ENCODE measurements around the gene SDK1.

SDK1 gene

GRCh38 chr7:4191525-4191924 is 890.5 kb downstream of the SDK1 start:
- no peak for TF ChIP-seq CTCF (IDR thresholded peaks at IDR 0.05; ENCODE audit: insufficient read depth, low read depth, low read length, missing control alignments)
- no peak for DNase-seq (ENCODE audit: low read depth)

GRCh38 chr7:4195660-4196059 is 894.6 kb downstream of the SDK1 start:
- no peak for DNase-seq (ENCODE audit: low read depth)
- no peak for TF ChIP-seq CTCF (IDR thresholded peaks at IDR 0.05; ENCODE audit: insufficient read depth, low read depth, low read length, missing control alignments)
- no peak overlapping the region for H3K4me3 ChIP-seq (ENCODE audit: low read depth, low read length)

More at GRCh38 chr7:4191525-4191924, 890.5 kb downstream of the SDK1 start:
- no peak overlapping the region for H3K4me3 ChIP-seq (ENCODE audit: low read depth, low read length)

GRCh38 chr7:4196121-4196819 is 895.2 kb downstream of the SDK1 start:
- TF ChIP-seq CTCF (IDR thresholded peaks at IDR 0.05; ENCODE audit: insufficient read depth, low read depth, low read length, missing control alignments) = no peak
- DNase-seq (ENCODE audit: low read depth) = no peak
- H3K4me3 ChIP-seq (ENCODE audit: low read depth, low read length) = no peak overlapping the region

- no peak for TF ChIP-seq CTCF (IDR thresholded peaks at IDR 0.05; ENCODE audit: insufficient read depth, low read depth, low read length, missing control alignments)
- H3K4me3 ChIP-seq (ENCODE audit: low read depth, low read length) = no peak overlapping the region
- no peak for DNase-seq (ENCODE audit: low read depth)
These were observed 897.2 kb downstream of the SDK1 start for GRCh38 chr7:4198301-4198700.

- DNase-seq (ENCODE audit: low read depth) = no peak
- no peak overlapping the region for H3K4me3 ChIP-seq (ENCODE audit: low read depth, low read length)
- TF ChIP-seq CTCF (IDR thresholded peaks at IDR 0.05; ENCODE audit: insufficient read depth, low read depth, low read length, missing control alignments) = no peak
These were observed 899.6 kb downstream of the SDK1 start for GRCh38 chr7:4200546-4201094.

- H3K4me3 ChIP-seq (ENCODE audit: low read depth, low read length) = no peak overlapping the region
- TF ChIP-seq CTCF (IDR thresholded peaks at IDR 0.05; ENCODE audit: insufficient read depth, low read depth, low read length, missing control alignments) = no peak
- no peak for DNase-seq (ENCODE audit: low read depth)
These were observed 900.5 kb downstream of the SDK1 start for GRCh38 chr7:4201566-4201965.
